Measurements from ENCODE around the gene TPSD1. TPM values are rescaled to one million over a fixed set of nuclear protein-coding genes. Genes with fewer than 3 reads are reported as not detected.
A peak's percentile ranks its signal among the peaks of the same experiment; 100 is the strongest.
"Not testable (repeated sequence)": the region's sequence is repeated elsewhere in the genome, so short reads cannot be mapped to it uniquely, and the experiment has no call there.

The TPSD1 gene
- total RNA-seq, 1 experiment from 2014 or later = not detected

- not testable (repeated sequence) for DNase-seq (ENCODE audit: low read depth)
Observed at GRCh38 chr16:1241081-1241480, 14.8 kb upstream of the TPSD1 start.

GRCh38 chr16:1243363-1243762, 12.5 kb upstream of the TPSD1 start:
- not testable (repeated sequence) for DNase-seq (ENCODE audit: low read depth)

GRCh38 chr16:1243907-1244850, 11.7 kb upstream of the TPSD1 start:
- not testable (repeated sequence) for DNase-seq (ENCODE audit: low read depth)

GRCh38 chr16:1244881-1245280, 11.0 kb upstream of the TPSD1 start:
- DNase-seq (ENCODE audit: low read depth) = peak; percentile 49

GRCh38 chr16:1245452-1246020, 10.3 kb upstream of the TPSD1 start:
- no peak for DNase-seq (ENCODE audit: low read depth)

GRCh38 chr16:1247903-1248537, 7.8 kb upstream of the TPSD1 start:
- DNase-seq (ENCODE audit: low read depth) = not testable (repeated sequence)

- not testable (repeated sequence) for DNase-seq (ENCODE audit: low read depth)
Observed at GRCh38 chr16:1249031-1249755, 6.7 kb upstream of the TPSD1 start.

GRCh38 chr16:1253701-1254364, 2.0 kb upstream of the TPSD1 start:
- DNase-seq (ENCODE audit: low read depth) = not testable (repeated sequence)

GRCh38 chr16:1254821-1255220, 1.0 kb upstream of the TPSD1 start:
- DNase-seq (ENCODE audit: low read depth) = not testable (repeated sequence)

- DNase-seq (ENCODE audit: low read depth) = not testable (repeated sequence)
Observed at GRCh38 chr16:1256296-1256873, 516 bp downstream of the TPSD1 start.

GRCh38 chr16:1256874-1257322, 1.0 kb downstream of the TPSD1 start:
- DNase-seq (ENCODE audit: low read depth) = no peak

GRCh38 chr16:1257561-1258224, 1.8 kb downstream of the TPSD1 start:
- DNase-seq (ENCODE audit: low read depth) = no peak

- no peak for DNase-seq (ENCODE audit: low read depth)
Observed at GRCh38 chr16:1258225-1258600, 2.3 kb downstream of the TPSD1 start.

- no peak for DNase-seq (ENCODE audit: low read depth)
Observed at GRCh38 chr16:1258906-1259759, 3.3 kb downstream of the TPSD1 start.

GRCh38 chr16:1259760-1260068, 3.8 kb downstream of the TPSD1 start:
- DNase-seq (ENCODE audit: low read depth) = no peak

GRCh38 chr16:1260101-1260680, 4.3 kb downstream of the TPSD1 start:
- no peak for DNase-seq (ENCODE audit: low read depth)

- DNase-seq (ENCODE audit: low read depth) = peak; percentile 27
Observed at GRCh38 chr16:1261131-1261892, 5.4 kb downstream of the TPSD1 start.

- no peak for DNase-seq (ENCODE audit: low read depth)
Observed at GRCh38 chr16:1262210-1262845, 6.5 kb downstream of the TPSD1 start.
